Stimulated activated CD4-positive, alpha-beta T cell treated with anti-CD3 and anti-CD28 coated beads, TNF-alpha, amount 100 ng/mL, for 24 hours (primary cell): ENCODE results near the gene AMBRA1.

Source experiments
- DNase-seq, 3 experiments: peaks; one replicate each; pipeline ENCODE4 v3.0.0-alpha.2; 2020; ENCODE audit warnings: low read depth in 3 of 3

The AMBRA1 gene

GRCh38 chr11:46593550-46594373 lies at the start of gene AMBRA1:
AMBRA1 (minus strand) TSS chr11:46594023; CDS start chr11:46548380, 45,643 bp downstream.
- DNase-seq = peak; percentile 59 to 83 (median 69)

GRCh38 chr11:46643531-46643930 lies 49.7 kb upstream of the AMBRA1 start:
- no peak for DNase-seq

- DNase-seq = no peak
Observed at GRCh38 chr11:46642627-46643335, 49.0 kb upstream of the AMBRA1 start.

GRCh38 chr11:46641639-46642038 lies 47.8 kb upstream of the AMBRA1 start:
- no peak for DNase-seq

GRCh38 chr11:46640036-46640788 lies 46.4 kb upstream of the AMBRA1 start:
- no peak for DNase-seq

- DNase-seq = no peak
Observed at GRCh38 chr11:46639197-46639839, 45.5 kb upstream of the AMBRA1 start.

- no peak for DNase-seq
Observed at GRCh38 chr11:46637546-46637945, 43.7 kb upstream of the AMBRA1 start.

GRCh38 chr11:46635557-46636139 lies 41.8 kb upstream of the AMBRA1 start:
- DNase-seq = no peak

GRCh38 chr11:46633291-46634217 lies 39.7 kb upstream of the AMBRA1 start:
- DNase-seq = no peak

GRCh38 chr11:46632502-46632901 lies 38.7 kb upstream of the AMBRA1 start:
- DNase-seq = no peak

GRCh38 chr11:46631676-46632075 lies 37.9 kb upstream of the AMBRA1 start:
- DNase-seq = no peak

GRCh38 chr11:46630237-46630636 lies 36.4 kb upstream of the AMBRA1 start:
- no peak for DNase-seq

GRCh38 chr11:46628961-46629360 lies 35.1 kb upstream of the AMBRA1 start:
- no peak for DNase-seq

- DNase-seq = no peak
Observed at GRCh38 chr11:46625406-46625805, 31.6 kb upstream of the AMBRA1 start.

- DNase-seq = no peak
Observed at GRCh38 chr11:46618837-46619236, 25.0 kb upstream of the AMBRA1 start.

GRCh38 chr11:46617972-46618314 lies 24.1 kb upstream of the AMBRA1 start:
- DNase-seq = no peak

GRCh38 chr11:46617134-46617971 lies 23.5 kb upstream of the AMBRA1 start, which contains the start of the genes ATG13 and HARBI1:
ATG13 (plus strand) TSS chr11:46617553; CDS start chr11:46644292, 26,739 bp downstream.
HARBI1 (minus strand) TSS chr11:46617227; CDS start chr11:46616237, 990 bp downstream.
- peak; percentile 84 to 91 (median 86) for DNase-seq

GRCh38 chr11:46616551-46617133 lies 22.8 kb upstream of the AMBRA1 start:
- no peak for DNase-seq

GRCh38 chr11:46615756-46616155 lies 21.9 kb upstream of the AMBRA1 start:
- DNase-seq = no peak
